Measurements from ENCODE around the gene LRRC15.

LRRC15 gene

DNA sequence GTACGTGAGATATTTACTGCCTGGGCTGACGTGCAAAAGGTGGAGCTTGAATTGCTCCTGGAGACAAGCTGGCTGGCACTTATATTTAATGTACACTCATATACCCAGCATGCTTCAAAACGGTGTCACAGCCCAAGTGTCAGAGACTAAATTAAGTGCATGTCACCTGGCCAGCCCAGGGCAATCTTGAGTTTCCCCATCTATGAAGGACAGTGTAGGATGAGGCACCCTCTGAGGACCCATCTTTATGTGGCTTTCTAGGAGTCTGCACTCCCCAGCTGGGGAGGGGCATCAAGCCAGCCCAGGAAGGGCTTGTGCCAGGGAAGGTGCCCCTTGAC, 5.3 kb downstream of the LRRC15 start:
- TF ChIP-seq, protein P1, sequence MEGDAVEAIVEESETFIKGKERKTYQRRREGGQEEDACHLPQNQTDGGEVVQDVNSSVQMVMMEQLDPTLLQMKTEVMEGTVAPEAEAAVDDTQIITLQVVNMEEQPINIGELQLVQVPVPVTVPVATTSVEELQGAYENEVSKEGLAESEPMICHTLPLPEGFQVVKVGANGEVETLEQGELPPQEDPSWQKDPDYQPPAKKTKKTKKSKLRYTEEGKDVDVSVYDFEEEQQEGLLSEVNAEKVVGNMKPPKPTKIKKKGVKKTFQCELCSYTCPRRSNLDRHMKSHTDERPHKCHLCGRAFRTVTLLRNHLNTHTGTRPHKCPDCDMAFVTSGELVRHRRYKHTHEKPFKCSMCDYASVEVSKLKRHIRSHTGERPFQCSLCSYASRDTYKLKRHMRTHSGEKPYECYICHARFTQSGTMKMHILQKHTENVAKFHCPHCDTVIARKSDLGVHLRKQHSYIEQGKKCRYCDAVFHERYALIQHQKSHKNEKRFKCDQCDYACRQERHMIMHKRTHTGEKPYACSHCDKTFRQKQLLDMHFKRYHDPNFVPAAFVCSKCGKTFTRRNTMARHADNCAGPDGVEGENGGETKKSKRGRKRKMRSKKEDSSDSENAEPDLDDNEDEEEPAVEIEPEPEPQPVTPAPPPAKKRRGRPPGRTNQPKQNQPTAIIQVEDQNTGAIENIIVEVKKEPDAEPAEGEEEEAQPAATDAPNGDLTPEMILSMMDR (IDR thresholded peaks at IDR 0.05; ENCODE audit: low read length), result no peak
- TF ChIP-seq EZH2 (IDR thresholded peaks at IDR 0.05; ENCODE audit: borderline replicate concordance, low read length), result no peak
- H3K27ac ChIP-seq (ENCODE audit: low read depth, low read length, poor library complexity, severe bottlenecking), result no peak overlapping the region
- H3K4me1 ChIP-seq (ENCODE audit: insufficient read depth, low read length, severe bottlenecking), result no peaks in the 10 kb centered on the region
- no peak overlapping the region for H3K4me2 ChIP-seq (ENCODE audit: low read length)
- no peaks in the 10 kb centered on the region for H3K79me2 ChIP-seq (ENCODE audit: insufficient read depth, low read length)
- H4K20me1 ChIP-seq (ENCODE audit: insufficient read depth, low read length), result no peaks in the 10 kb centered on the region
- H3K36me3 ChIP-seq (ENCODE audit: insufficient read depth, low read length), result no peaks in the 10 kb centered on the region
- peaks cover 11% of the 10 kb centered on the region for H3K27me3 ChIP-seq (ENCODE audit: insufficient read depth, low read length)
- H3K4me3 ChIP-seq (ENCODE audit: low read depth, low read length, poor library complexity, severe bottlenecking), result no peak overlapping the region
- no peak overlapping the region for H2AFZ ChIP-seq (ENCODE audit: low read length)
- H3F3A ChIP-seq (ENCODE audit: insufficient read depth, low read length), result no peaks in the 10 kb centered on the region
- H3K9me2 ChIP-seq (ENCODE audit: low read depth, low read length), result no peaks in the 10 kb centered on the region
- H3K9ac ChIP-seq (ENCODE audit: low read length), result no peak overlapping the region
- H3K9me3 ChIP-seq (ENCODE audit: low read length), result no peaks in the 10 kb centered on the region

DNA sequence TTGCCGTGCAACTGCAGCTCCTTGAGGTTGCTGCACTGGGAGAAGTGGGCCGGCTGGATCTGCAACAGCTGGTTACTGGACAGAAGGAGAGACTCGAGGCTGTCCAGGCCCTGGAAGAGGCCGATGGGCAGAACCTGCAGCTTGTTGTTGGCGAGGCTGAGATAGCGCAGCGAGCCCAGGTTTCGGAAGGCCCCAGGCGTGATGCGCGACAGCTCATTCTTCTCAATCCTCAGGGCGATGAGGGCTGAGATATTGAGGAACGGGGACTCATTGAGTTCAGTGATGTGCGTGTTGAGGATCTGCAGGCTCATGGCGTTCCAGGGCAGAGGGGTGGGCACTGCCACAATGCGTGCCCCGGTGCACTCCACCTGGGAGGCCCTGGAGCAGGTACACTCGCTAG, 9.0 kb downstream of the LRRC15 start:
- Histone ChIP-seq H4K20me1 (ENCODE audit: insufficient read depth, low read length) (no peaks in the 10 kb centered on the region), H3K79me2 (ENCODE audit: insufficient read depth, low read length) (no peaks in the 10 kb centered on the region), H3K27ac (ENCODE audit: low read depth, low read length, poor library complexity, severe bottlenecking) (no peak overlapping the region), H3K36me3 (ENCODE audit: insufficient read depth, low read length) (no peaks in the 10 kb centered on the region), H2AFZ (ENCODE audit: low read length) (no peak overlapping the region), H3K9ac (ENCODE audit: low read length) (no peak overlapping the region), H3K27me3 (ENCODE audit: insufficient read depth, low read length) (peaks cover 19% of the 10 kb centered on the region), H3K9me2 (ENCODE audit: low read depth, low read length) (no peaks in the 10 kb centered on the region), H3K4me1 (ENCODE audit: insufficient read depth, low read length, severe bottlenecking) (no peaks in the 10 kb centered on the region), H3K4me2 (ENCODE audit: low read length) (no peak overlapping the region), H3F3A (ENCODE audit: insufficient read depth, low read length) (no peaks in the 10 kb centered on the region), H3K9me3 (ENCODE audit: low read length) (no peaks in the 10 kb centered on the region), H3K4me3 (ENCODE audit: low read depth, low read length, poor library complexity, severe bottlenecking) (no peak overlapping the region)
- TF ChIP-seq, protein P1 (IDR thresholded peaks at IDR 0.05; ENCODE audit: low read length), result no peak

DNA sequence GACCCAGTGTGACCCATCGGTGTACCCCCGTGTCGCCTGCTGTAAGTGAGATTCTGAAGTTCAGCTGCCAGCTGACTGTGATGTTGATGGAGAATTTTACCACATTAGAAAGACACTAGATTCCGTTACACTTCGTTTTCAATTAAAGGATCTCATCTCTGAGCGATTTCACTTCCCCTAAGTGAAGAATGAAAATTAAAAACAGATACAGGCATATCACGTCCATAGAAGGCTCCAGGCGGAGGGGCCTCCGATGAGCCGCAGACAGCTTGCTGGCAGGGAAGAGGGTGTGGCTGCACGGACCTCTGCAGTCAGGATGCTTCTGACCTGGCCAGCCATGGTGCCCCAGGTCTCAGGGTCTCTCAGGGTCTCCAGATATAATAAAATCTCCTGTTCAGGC, 11.9 kb downstream of the LRRC15 start:
- H3K9me3 ChIP-seq (ENCODE audit: low read length), result no peaks in the 10 kb centered on the region
- H3K4me1 ChIP-seq (ENCODE audit: insufficient read depth, low read length, severe bottlenecking), result no peaks in the 10 kb centered on the region
- TF ChIP-seq EZH2 (IDR thresholded peaks at IDR 0.05; ENCODE audit: borderline replicate concordance, low read length), result no peak
- TF ChIP-seq, protein P1 (IDR thresholded peaks at IDR 0.05; ENCODE audit: low read length), result no peak
- H2AFZ ChIP-seq (ENCODE audit: low read length), result no peak overlapping the region
- H3K9ac ChIP-seq (ENCODE audit: low read length), result no peak overlapping the region
- no peaks in the 10 kb centered on the region for H4K20me1 ChIP-seq (ENCODE audit: insufficient read depth, low read length)
- no peak overlapping the region for H3K27ac ChIP-seq (ENCODE audit: low read depth, low read length, poor library complexity, severe bottlenecking)
- H3K4me3 ChIP-seq (ENCODE audit: low read depth, low read length, poor library complexity, severe bottlenecking), result no peak overlapping the region
- H3K79me2 ChIP-seq (ENCODE audit: insufficient read depth, low read length), result no peaks in the 10 kb centered on the region
- H3K9me2 ChIP-seq (ENCODE audit: low read depth, low read length), result no peaks in the 10 kb centered on the region
- peaks cover 19% of the 10 kb centered on the region for H3K27me3 ChIP-seq (ENCODE audit: insufficient read depth, low read length)
- H3K36me3 ChIP-seq (ENCODE audit: insufficient read depth, low read length), result no peaks in the 10 kb centered on the region
- no peak overlapping the region for H3K4me2 ChIP-seq (ENCODE audit: low read length)
- H3F3A ChIP-seq (ENCODE audit: insufficient read depth, low read length), result no peaks in the 10 kb centered on the region

Measured in OCI-LY1 (cell line).